DMS 273 (cell line): Measurements from ENCODE around the gene HCN4.

Source experiments
- DNase-seq: peaks from one replicate; lab custom pipeline; 2025; ENCODE audit not compliant: unreplicated experiment; lab: John Stamatoyannopoulos, UW

HCN4 gene

DNA sequence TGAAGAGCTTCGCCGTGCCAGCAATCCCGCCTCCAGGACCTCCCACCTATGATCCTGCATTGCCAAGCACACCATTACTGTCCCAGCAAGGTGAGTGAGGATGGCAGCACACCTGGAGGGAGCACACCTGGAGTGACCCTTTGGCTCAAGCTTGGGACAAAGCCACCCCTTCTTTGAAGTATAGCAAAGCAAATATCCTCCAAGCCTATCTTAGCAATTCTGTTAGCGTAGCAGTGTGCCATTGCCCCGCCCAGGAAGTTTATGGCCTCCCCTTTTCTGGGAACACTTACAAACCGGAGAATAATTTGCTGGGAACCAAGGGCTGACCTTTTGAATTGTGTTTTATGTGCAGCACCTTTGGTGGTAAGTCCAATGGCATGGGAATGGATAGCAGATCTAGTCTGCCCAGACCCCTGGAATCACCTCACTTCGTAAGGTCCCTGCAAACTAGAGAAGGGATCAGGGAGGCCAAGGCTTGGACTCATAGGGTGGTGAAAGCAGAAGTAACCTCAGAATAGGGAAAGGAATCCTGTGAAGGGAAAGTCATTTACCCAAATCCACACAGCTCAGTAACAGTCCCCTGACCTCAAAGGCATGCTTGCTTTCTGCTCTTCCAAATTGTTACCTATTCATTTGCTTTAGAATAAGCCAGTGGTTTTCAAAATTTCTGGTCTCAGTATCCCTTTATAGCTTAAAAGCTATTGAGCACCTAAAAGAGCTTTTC lies 70.1 kb downstream of the HCN4 start:
- DNase-seq, result no peak

DNA sequence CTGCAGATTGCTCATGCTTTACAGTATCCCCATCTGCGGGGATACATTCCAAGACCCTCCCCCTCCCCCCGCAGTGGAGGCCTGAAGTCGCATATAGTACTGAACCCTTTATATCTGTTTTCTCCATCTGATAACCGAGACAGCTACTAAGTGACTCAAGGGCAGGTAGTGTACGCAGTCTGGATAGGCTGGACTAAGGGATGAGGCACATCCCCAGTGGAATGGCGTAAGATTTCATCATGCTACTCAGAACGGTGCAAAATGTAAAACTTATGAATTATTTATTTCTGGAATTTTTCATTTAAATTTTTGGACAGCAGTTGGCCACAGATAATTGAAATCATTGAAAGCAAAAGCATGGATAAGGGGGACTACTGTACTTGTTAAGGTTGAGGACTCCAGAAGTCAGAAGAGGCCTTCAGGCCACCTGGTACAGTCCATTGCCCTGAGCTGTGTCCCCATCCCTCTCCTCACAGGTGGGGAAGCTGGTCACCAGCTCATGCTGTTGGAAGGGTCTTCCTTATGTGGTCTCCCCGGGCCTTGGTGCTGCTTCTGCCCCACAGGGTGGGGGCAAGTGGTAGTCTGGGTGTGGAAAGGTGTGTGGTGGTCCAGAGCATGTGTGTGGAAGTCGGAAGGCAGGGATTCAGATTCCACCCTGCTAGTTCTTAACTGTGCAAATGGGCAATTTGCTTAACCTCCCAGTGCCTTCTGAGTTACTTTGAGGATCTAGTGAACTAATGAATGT lies 72.0 kb downstream of the HCN4 start:
- no peak for DNase-seq

- DNase-seq, result no peak
These were observed 73.0 kb downstream of the HCN4 start for GRCh38 chr15:73295630-73296286.

DNA sequence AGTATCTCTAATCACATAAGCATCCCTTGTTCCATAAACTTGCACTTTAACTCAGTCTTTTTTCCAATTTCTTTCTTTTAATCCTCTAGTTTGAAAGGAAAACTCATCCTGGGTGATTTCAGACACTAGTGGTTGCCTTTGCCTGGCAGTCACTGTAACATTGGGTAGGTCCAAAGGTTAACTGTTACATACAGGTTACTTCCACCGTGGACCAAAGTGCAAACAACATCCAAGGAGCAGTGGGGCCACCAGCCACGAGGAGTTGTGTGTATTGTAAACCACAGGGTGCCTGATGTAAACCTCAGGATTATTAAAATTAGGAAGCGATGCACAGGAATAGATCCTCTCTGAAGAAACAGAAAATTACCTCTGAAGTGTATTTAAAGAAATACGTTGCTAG lies 75.0 kb downstream of the HCN4 start:
- DNase-seq, result no peak

GRCh38 chr15:73291441-73291840 lies 77.3 kb downstream of the HCN4 start:
- no peak for DNase-seq

- no peak for DNase-seq
These were observed 81.7 kb downstream of the HCN4 start for GRCh38 chr15:73287019-73287418.

- no peak for DNase-seq
These were observed 82.4 kb downstream of the HCN4 start for GRCh38 chr15:73286311-73286710.

DNA sequence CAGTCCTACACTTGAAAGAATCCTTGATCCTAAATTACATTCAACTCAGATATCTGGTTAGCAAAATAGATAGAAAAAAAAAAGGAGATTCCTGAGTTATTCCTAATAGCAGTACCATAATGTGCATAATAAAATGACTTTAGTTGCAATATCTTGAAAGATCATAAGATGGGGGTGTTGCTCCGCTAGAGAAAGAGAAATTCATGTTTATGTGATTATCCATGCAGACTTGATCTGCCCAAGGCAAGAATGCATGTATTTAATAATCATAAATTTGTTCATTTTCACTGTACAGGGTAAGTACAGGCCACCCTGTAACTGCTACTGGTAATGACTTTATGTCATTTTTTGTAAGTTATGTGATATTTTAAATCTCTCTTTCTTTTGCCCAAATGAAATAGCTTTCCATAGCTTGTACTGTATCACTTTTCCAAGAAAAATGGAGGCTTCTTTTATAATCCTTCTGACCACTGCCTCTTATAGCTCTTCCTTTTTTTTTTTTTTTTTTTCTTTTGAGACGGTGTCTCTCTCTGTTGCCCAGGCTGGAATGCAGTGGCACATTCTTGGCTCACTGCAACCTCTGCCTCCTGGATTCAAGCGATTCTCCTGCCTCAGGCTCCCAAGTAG lies 84.6 kb downstream of the HCN4 start:
- peak; percentile 6 for DNase-seq

GRCh38 chr15:73283366-73283962 lies 85.3 kb downstream of the HCN4 start:
- DNase-seq, result no peak

GRCh38 chr15:73282567-73283365 lies 86.0 kb downstream of the HCN4 start:
- DNase-seq, result no peak

- no peak for DNase-seq
These were observed 92.9 kb downstream of the HCN4 start for GRCh38 chr15:73275862-73276261.

- peak; percentile 61 for DNase-seq
These were observed 95.4 kb downstream of the HCN4 start for GRCh38 chr15:73273181-73274002.

- no peak for DNase-seq
These were observed 98.2 kb downstream of the HCN4 start for GRCh38 chr15:73270366-73271097.
